AG08395 (cell line): Measurements from ENCODE around the gene ADGRG1.

ENCODE experiments used
- DNase-seq: peaks from one replicate; pipeline ENCODE4 v3.0.0; 2012; ENCODE audit warnings: mixed read lengths, low spot score

ADGRG1 gene

GRCh38 chr16:57682809-57683635 is 54.6 kb downstream of the ADGRG1 start:
- no peak for DNase-seq

- DNase-seq: no peak
Measured at GRCh38 chr16:57683636-57684545, 55.5 kb downstream of the ADGRG1 start.

GRCh38 chr16:57684626-57685358 is 56.4 kb downstream of the ADGRG1 start:
- no peak for DNase-seq

GRCh38 chr16:57685633-57686032 is 57.2 kb downstream of the ADGRG1 start:
- no peak for DNase-seq

GRCh38 chr16:57686577-57686976 is 58.1 kb downstream of the ADGRG1 start:
- DNase-seq: no peak

- no peak for DNase-seq
Measured at GRCh38 chr16:57687363-57687929, 59.0 kb downstream of the ADGRG1 start.

- no peak for DNase-seq
Measured at GRCh38 chr16:57688487-57688986, 60.1 kb downstream of the ADGRG1 start.

GRCh38 chr16:57688987-57689761 is 60.7 kb downstream of the ADGRG1 start:
- DNase-seq: no peak

GRCh38 chr16:57689762-57690558 is 61.5 kb downstream of the ADGRG1 start:
- DNase-seq: no peak

- DNase-seq: no peak
Measured at GRCh38 chr16:57690782-57691471, 62.5 kb downstream of the ADGRG1 start.

- no peak for DNase-seq
Measured at GRCh38 chr16:57692636-57693035, 64.2 kb downstream of the ADGRG1 start.

GRCh38 chr16:57693550-57693949 is 65.1 kb downstream of the ADGRG1 start:
- no peak for DNase-seq

- DNase-seq: no peak
Measured at GRCh38 chr16:57694231-57694724, 65.8 kb downstream of the ADGRG1 start.

GRCh38 chr16:57694725-57695679 is 66.6 kb downstream of the ADGRG1 start, which contains the start of gene DRC7:
TSS of gene DRC7 (plus strand) at chr16:57694806. CDS start at chr16:57697950, 3,144 bp downstream.
- DNase-seq: peak; percentile 42

- no peak for DNase-seq
Measured at GRCh38 chr16:57695680-57696069, 67.2 kb downstream of the ADGRG1 start.

- DNase-seq: no peak
Measured at GRCh38 chr16:57696240-57696639, 67.8 kb downstream of the ADGRG1 start.

GRCh38 chr16:57697896-57698537 is 69.6 kb downstream of the ADGRG1 start:
- DNase-seq: no peak
